ENCODE data around the gene TCF7L2.

DNA sequence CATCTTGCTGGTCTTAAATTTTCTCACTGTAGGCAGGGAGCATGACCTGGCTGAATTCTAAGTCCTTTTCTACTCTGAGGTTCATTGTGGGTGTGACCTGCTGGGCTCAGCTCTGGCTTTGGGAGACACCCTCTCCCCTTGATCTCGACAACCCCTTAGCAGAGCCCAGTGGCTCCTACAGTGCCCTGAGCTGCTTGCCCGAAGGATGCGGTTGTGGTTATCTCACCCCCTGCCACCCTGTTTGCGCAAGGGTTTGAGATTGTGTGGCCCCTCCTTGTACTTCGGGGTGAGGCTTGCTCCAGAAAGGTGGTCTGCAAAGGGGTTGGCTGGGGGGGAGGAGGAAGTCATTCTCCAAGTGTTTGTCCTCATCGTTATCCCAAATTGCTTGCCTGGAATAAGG, 55.3 kb downstream of the TCF7L2 start:
- TF ChIP-seq, protein P1, sequence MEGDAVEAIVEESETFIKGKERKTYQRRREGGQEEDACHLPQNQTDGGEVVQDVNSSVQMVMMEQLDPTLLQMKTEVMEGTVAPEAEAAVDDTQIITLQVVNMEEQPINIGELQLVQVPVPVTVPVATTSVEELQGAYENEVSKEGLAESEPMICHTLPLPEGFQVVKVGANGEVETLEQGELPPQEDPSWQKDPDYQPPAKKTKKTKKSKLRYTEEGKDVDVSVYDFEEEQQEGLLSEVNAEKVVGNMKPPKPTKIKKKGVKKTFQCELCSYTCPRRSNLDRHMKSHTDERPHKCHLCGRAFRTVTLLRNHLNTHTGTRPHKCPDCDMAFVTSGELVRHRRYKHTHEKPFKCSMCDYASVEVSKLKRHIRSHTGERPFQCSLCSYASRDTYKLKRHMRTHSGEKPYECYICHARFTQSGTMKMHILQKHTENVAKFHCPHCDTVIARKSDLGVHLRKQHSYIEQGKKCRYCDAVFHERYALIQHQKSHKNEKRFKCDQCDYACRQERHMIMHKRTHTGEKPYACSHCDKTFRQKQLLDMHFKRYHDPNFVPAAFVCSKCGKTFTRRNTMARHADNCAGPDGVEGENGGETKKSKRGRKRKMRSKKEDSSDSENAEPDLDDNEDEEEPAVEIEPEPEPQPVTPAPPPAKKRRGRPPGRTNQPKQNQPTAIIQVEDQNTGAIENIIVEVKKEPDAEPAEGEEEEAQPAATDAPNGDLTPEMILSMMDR (IDR thresholded peaks at IDR 0.05) = no peak
- no peak for TF ChIP-seq POLR2A (IDR thresholded peaks at IDR 0.05)
